HepG2 (cell line): ENCODE data around the gene NT5C2. TPM values are rescaled to one million over a fixed set of nuclear protein-coding genes. Genes with fewer than 3 reads are reported as not detected.
A peak's percentile ranks its signal among the peaks of the same experiment; 100 is the strongest.

Experiments
- ARID4A ChIP-seq: sonication (generic); formaldehyde crosslinking; IDR thresholded peaks from 2 replicates; pipeline ENCODE4 v1.5.0; 2020; ENCODE audit warnings: mild to moderate bottlenecking, missing genetic modification reagents, borderline replicate concordance
- ATF7 ChIP-seq, 2 experiments: fragments of 450-650 bp in 1 of 2; sonication (generic) in 1 of 2; formaldehyde crosslinking in 1 of 2; IDR thresholded peaks; 2 replicates each; pipeline versions ENCODE4 v1.4.0 to v1.6.1; 2016 to 2020; ENCODE audit warnings: antibody characterized with exemption in 1 of 2, mild to moderate bottlenecking in 1 of 2, missing genetic modification reagents in 1 of 2
- BRCA1 ChIP-seq: sonication (generic); formaldehyde crosslinking; IDR thresholded peaks from 2 replicates; pipeline ENCODE4 v1.4.0; 2020; ENCODE audit warnings: missing genetic modification reagents
- CEBPZ ChIP-seq: IDR thresholded peaks from 2 replicates; pipeline ENCODE4 v1.6.1; 2012; ENCODE audit warnings: low read length, improper control_type of control experiment
- CHCHD3 ChIP-seq: sonication (generic); formaldehyde crosslinking; IDR thresholded peaks from 2 replicates; pipeline ENCODE4 v1.8.0; 2022; ENCODE audit warnings: mild to moderate bottlenecking, missing genetic modification reagents, moderate library complexity
- EHMT2 ChIP-seq: fragments of 200-600 bp; sonication (generic); IDR thresholded peaks from 2 replicates; pipeline ENCODE4 v1.7.0; 2017; ENCODE audit warnings: antibody characterized with exemption, low read depth, low read length, borderline replicate concordance
- HMG20A ChIP-seq: IDR thresholded peaks from 2 replicates; pipeline ENCODE4 v1.6.1; 2016; ENCODE audit warnings: borderline replicate concordance
- KDM1A ChIP-seq: IDR thresholded peaks from 2 replicates; pipeline ENCODE4 v1.6.1; 2016; ENCODE audit warnings: missing compliant biosample characterization
- THAP11 ChIP-seq: IDR thresholded peaks from 2 replicates; pipeline ENCODE4 v1.6.1; 2016; ENCODE audit warnings: missing biosample characterization, missing genetic modification reagents
- ZFP36L2 ChIP-seq: sonication (generic); formaldehyde crosslinking; IDR thresholded peaks from 2 replicates; pipeline ENCODE4 v1.4.0; 2020; ENCODE audit warnings: missing genetic modification reagents
- ZNF136 ChIP-seq: sonication (generic); formaldehyde crosslinking; IDR thresholded peaks from 2 replicates; pipeline ENCODE4 v1.8.1; 2022; ENCODE audit warnings: low read depth, mild to moderate bottlenecking, moderate library complexity, missing genetic modification reagents
- ZNF234 ChIP-seq: sonication (generic); formaldehyde crosslinking; conservative IDR thresholded peaks from 2 replicates; pipeline ENCODE4 v1.5.1; 2020; ENCODE audit warnings: mild to moderate bottlenecking, missing genetic modification reagents
- ZNF24 ChIP-seq: fragments of 450-650 bp; IDR thresholded peaks from 2 replicates; pipeline ENCODE4 v1.6.1; 2017; ENCODE audit warnings: antibody characterized with exemption, mild to moderate bottlenecking
- ZNF256 ChIP-seq: sonication (generic); formaldehyde crosslinking; conservative IDR thresholded peaks from 2 replicates; pipeline ENCODE4 v1.4.0; 2020; ENCODE audit warnings: missing genetic modification reagents
- ZNF44 ChIP-seq: sonication (generic); formaldehyde crosslinking; IDR thresholded peaks from 2 replicates; pipeline ENCODE4 v1.5.1; 2020; ENCODE audit warnings: mild to moderate bottlenecking, missing genetic modification reagents
- ZNF547 ChIP-seq: sonication (generic); formaldehyde crosslinking; IDR thresholded peaks from 2 replicates; pipeline ENCODE4 v1.5.1; 2020; ENCODE audit warnings: mild to moderate bottlenecking, missing genetic modification reagents
- ZNF639 ChIP-seq: conservative IDR thresholded peaks from 2 replicates; pipeline ENCODE4 v1.6.1; 2018; ENCODE audit warnings: missing genetic modification reagents
- ZNF672 ChIP-seq: sonication (generic); formaldehyde crosslinking; IDR thresholded peaks from 2 replicates; pipeline ENCODE4 v1.8.1; 2022; ENCODE audit warnings: missing genetic modification reagents
- ZNF747 ChIP-seq: sonication (generic); formaldehyde crosslinking; IDR thresholded peaks from 2 replicates; pipeline ENCODE4 v1.8.1; 2023; ENCODE audit warnings: missing genetic modification reagents, mild to moderate bottlenecking, borderline replicate concordance
- ZNF790 ChIP-seq: sonication (generic); formaldehyde crosslinking; IDR thresholded peaks from 2 replicates; pipeline ENCODE4 v1.8.0; 2022; ENCODE audit warnings: missing genetic modification reagents, mild to moderate bottlenecking, borderline replicate concordance
- ZNF883 ChIP-seq: sonication (generic); formaldehyde crosslinking; IDR thresholded peaks from 2 replicates; pipeline ENCODE4 v1.5.1; 2020; ENCODE audit warnings: mild to moderate bottlenecking, missing genetic modification reagents; ENCODE audit errors: not compliant biosample characterization
- ZSCAN31 ChIP-seq: sonication (generic); formaldehyde crosslinking; IDR thresholded peaks from 2 replicates; pipeline ENCODE4 v1.5.0; 2020; ENCODE audit warnings: low read depth, mild to moderate bottlenecking, missing genetic modification reagents
- polyA plus RNA-seq, 8 experiments: library from polyadenylated mRNA; depleted of rRNA in 3 of 8; stranded (reverse) in 7 of 8; unstranded in 1 of 8; fragments of >200 nt; fragmentation: Illumina TruSeq in 4 of 8; extraction: Trizol in 4 of 8; gene quantifications; 2 replicates each; pipeline versions ENCODE4 v1.2.1 to v1.2.3, GENCODE V29; 2011 to 2016; ENCODE audit warnings: low read depth in 4 of 8, missing spikeins in 1 of 8, mixed read lengths in 1 of 8; ENCODE audit not compliant: insufficient read depth in 1 of 8
- total RNA-seq, 5 experiments: library from RNA; depleted of rRNA; stranded (reverse); fragments of >200 nt; fragmentation: Illumina TruSeq; extraction: Trizol; gene quantifications; 2 replicates each; pipeline ENCODE4 v1.2.3, GENCODE V29; 2016; ENCODE audit warnings: low read depth in 1 of 5

NT5C2 gene
- total and polyA plus RNA-seq, 2 of the 13 experiments (the other 11 are each of a cell fraction or from before 2014, with no cell fraction given), result 40.6 to 55.2 TPM

- no peak; the same call in 1 of the 2 replicates for TF ChIP-seq ARID4A (CRISPR knock-in tag)
- TF ChIP-seq KDM1A, result no peak
- no peak for TF ChIP-seq ZNF24
- no peak for TF ChIP-seq ZSCAN31 (CRISPR knock-in tag)
- TF ChIP-seq CEBPZ, result no peak
- no peak for TF ChIP-seq ATF7 (IDR thresholded peaks at IDR 0.05)
- no peak for TF ChIP-seq ATF7 (CRISPR knock-in tag; IDR thresholded peaks at IDR 0.05)
- no peak for TF ChIP-seq ZNF790
- no peak for TF ChIP-seq ZNF44 (CRISPR knock-in tag)
- no peak for TF ChIP-seq ZNF747
- TF ChIP-seq ZNF639 (CRISPR knock-in tag), result no peak
- no peak for TF ChIP-seq THAP11 (CRISPR knock-in tag)
- TF ChIP-seq ZFP36L2 (CRISPR knock-in tag), result no peak
- peak; percentile 68; the same call in 1 of the 2 replicates for TF ChIP-seq HMG20A (CRISPR knock-in tag)
- TF ChIP-seq ZNF136 (CRISPR knock-in tag), result no peak
- TF ChIP-seq BRCA1 (CRISPR knock-in tag), result no peak
- TF ChIP-seq CHCHD3 (CRISPR knock-in tag), result no peak
- TF ChIP-seq ZNF547 (CRISPR knock-in tag), result no peak
- no peak for TF ChIP-seq ZNF672
- no peak for TF ChIP-seq EHMT2
- no peak for TF ChIP-seq ZNF234
- no peak for TF ChIP-seq ZNF883 (CRISPR knock-in tag)
- no peak for TF ChIP-seq ZNF256
These were observed 71.9 kb downstream of the NT5C2 start (continued) for GRCh38 chr10:103120977-103121735.
